NCI-H1436 treated with DMSO at 0.1 percent for 48 hours (cell line): ENCODE measurements around the gene ZNRD2.

Experiments
- DNase-seq: peaks from one replicate; lab custom pipeline; 2025; lab: John Stamatoyannopoulos, UW

ZNRD2 gene

DNA sequence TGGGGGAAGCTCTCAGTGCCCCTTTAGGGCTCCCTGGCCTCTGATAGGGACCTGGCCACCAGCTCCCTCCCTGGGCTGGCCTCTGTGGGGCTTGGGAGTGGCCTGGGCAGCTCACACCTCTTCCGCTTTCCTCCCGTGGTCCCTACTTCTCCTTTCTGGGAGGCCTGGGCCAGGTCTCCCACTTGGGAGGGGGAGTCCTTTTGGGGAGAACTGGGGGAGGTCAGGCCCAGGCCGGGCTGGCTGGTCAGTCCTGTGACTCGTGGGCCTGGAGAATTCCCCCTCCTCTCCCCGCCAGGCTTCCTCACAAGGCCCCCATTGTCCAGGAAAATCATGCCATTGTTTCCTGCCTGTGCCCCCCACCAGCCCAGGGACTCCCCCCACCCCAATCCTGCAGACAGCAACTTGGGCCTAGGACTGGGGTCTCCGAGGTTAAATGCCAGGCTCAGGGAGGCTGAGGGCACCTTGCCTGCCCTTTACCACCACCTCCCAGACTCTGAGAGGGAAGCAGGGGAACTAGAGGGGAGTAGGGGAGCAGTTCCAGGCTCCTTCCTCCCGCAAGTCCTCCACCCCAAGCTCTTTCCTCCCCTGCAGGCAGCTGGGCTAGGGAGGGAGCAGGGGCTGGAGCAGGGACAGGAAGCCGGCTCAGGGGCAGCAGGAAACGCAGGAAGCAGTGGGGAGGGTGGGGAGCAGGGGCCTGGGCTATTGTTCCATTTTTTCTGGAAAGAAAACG is 40.9 kb downstream of the ZNRD2 start:
- DNase-seq: no peak

DNA sequence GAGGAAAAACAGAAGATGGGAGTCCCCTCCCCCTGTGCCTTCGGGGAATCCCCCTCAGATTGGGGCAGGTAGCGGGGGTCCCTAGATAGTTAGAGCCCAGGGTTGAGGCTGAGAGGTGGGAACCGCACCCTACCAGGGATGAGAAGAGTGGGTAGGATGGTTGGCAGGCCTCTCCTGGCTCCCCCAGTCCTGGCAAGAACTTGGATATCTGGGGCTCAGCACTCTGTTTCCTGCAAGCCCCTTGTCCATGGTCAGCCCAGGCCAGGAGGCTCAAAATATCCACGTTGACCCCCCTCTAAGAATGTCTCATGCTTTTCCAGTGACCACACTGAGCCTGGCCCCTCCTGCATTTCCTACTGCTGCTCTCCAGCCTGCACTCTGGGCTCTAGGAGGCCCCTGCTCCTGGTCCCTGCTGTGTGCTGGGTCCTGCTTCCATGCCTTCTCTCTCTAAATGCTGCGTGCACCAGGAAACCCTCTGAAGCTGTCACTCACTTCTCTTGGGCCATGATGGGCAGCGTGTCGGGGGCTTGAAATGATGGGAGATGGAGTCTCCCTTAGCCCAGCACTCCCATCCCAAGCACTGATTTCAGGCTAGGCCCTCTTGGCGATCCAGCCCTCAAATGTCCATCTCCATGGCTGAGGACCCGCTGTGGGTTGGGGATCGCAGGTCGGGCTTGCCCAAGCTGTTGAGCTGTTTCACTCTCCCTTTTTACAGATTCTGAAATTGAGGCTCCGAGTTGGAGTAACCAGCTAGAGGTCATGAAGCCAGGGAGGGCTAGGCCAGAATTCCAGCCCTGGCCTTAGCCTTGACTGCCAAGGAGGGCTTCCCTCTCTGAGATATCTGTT is 41.7 kb downstream of the ZNRD2 start:
- no peak for DNase-seq

DNA sequence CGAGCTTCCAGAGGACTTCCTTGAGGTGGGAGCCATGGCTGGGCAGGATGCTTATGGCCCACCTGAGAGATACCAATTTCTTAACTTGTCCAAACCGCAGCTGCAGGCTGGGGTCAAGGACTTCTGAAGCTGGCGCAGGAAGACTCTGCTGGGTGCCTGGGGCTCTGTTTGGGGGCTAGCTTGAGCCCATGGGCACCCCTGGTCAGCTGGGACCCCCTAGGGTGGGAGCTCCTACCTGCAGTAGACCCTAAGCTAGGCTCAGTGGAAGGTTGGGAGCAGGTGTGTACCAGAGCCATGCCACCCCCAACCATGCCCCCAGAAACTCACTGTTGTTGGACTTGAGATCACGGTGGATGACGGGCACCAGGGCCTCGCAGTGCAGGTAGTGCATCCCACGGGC is 42.4 kb downstream of the ZNRD2 start:
- DNase-seq: no peak

DNA sequence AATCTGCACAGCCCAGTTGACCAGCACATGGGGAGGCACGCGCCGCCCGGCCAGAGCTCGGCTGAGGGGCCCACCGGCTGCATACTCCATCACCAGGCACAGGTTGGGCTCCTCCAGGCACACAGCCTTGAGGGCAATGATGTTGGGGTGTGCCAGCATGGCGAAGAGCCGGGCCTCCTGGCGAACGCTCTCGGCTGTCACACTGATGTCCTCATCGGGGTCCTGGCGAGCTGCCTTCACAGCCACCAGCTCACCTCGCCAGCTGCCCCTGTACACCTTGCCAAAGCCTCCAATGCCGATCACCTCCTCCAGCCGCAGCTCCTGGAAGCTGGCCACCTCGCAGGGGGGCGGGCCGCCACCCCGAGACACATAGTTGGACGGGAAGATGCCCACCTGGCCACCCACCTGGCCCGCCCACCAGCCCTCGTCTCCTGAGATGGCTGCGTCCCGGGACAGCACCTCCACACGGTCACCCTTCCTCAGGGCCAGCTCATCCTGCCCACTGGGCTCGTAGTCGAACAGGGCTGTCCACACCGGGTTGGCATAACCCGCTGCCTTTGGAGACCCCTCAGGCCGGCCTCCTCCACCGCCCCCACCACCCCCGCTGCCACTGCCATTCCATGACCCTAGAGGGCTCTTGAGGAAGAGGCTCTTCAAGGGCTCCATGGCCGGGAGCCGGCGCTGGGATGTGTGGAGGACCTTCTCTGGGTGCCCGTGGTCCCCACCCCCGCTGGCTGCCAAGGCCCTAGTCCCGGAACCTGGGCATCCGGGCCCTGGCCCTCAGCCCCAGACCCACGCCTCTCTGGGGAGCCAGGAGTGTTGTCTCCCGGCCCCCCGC is 43.0 kb downstream of the ZNRD2 start:
- no peak for DNase-seq

DNA sequence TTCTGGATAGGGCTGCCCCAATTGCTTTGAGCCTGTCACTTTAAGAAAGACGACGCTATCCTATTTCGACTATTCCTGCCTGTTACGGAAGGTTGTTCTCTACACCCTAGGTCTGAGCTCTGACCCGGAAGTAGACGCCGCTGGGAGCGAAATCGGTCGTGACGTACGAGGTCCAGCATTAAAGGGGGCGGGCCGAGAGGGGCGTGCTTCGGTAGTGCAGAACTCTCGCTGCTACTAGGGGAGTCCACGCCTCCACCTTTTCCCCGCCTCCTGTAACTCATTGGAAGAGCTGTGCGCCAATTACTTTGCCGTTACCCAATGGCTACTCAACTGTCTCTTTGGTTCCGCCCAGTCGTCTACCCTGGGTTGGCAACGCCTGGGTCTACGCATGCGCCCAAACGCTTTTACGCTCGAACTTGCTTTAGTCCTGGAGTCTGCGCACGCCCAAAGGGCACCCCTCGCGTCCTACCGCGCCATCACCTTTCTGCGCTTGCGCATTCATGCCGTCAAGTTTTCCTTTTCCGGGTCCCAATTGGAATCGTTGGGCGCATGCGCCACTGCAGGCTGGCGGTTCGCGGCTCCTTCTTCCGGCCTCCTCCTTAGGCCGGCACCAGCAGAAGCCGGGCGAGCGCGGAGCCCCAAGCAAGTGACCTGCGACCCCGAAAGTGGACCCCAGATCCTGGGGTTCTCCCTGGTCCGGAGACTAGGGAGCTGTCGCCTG is 45.1 kb downstream of the ZNRD2 start, which contains the start of gene PCNX3:
Gene PCNX3 (plus strand): TSS at position 548 of the 721 bp plus-strand sequence. CDS start 536 bp downstream, outside the sequence.
- DNase-seq: peak; percentile 99

DNA sequence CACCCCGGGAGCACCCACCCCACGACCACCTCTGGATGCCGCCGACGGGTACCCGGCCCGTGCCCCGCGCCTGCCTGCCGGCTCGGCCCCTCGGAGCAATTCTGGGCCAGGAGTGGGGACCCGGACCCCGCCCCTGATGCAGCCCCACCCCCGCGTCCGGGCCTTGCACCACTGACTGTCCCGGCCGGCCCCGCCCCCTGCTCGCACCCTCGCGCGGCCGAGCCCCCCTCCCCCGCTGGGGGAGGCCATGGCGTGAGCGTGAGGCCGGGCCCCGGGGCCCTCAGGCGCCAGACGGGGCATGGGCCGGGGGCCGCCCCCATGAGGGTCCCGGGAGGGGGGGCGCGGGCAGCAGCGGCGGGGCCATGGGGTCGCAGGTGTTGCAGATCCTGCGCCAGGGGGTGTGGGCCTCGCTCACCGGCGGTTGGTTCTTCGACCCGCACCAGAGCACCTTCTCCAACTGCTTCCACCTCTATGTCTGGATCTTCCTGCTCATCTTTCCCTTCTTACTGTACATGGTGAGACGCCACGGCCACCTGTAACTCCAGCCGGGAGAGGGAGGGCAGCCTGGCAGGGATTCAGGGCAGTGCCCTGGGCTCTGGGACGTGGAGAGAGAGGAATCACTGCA is 45.8 kb downstream of the ZNRD2 start:
- no peak for DNase-seq

DNA sequence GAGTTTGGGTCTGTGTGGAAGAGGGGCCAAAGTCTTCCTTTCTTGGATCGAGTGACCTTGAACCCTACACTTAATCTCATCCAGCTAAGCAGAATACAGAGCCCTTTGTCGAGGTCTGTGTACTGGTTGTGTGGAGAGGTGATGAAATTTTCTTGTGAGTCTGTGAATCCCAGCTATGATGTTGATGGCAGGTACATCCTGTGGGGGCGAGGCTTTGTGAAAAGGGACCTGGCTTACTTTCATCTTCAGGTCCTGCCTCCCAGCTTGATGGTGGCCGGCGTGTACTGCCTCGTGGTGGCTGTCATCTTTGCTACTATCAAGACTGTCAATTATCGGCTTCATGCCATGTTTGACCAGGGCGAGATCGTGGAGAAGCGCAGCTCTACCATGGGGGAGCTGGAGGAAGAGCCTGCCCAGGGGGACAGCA is 46.3 kb downstream of the ZNRD2 start:
- no peak for DNase-seq

DNA sequence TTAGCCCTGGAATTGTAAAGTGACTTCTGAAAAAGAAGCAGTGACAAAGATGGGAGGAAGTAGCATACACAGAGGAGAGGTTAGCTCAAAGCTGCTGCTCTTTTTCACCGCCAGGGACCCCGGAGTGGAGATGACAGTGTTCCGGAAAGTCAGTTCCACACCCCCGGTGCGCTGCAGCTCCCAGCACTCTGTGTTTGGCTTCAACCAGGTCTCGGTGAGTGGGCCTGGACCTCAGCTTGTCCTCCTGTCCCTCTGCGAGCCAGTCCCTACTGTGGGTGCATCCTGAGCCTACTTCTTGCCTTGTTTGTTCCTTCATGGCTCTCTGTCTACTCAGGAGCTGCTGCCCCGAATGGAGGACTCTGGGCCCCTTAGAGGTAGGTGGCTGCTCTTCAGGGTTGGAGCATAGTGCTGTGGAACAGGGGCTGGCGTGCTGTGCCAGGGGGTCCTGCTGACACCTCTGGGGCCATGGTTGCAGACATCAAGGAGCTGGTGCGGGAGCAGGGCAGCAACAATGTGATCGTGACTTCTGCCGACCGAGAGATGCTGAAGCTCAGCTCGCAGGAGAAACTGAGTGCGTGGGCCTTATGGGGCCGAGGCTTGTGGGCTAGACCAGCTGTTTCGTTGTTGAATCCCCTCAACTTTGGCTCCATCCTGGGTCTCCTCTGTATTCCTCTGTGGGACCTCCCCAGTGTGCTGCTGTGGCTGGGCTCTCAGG is 47.0 kb downstream of the ZNRD2 start:
- no peak for DNase-seq

DNA sequence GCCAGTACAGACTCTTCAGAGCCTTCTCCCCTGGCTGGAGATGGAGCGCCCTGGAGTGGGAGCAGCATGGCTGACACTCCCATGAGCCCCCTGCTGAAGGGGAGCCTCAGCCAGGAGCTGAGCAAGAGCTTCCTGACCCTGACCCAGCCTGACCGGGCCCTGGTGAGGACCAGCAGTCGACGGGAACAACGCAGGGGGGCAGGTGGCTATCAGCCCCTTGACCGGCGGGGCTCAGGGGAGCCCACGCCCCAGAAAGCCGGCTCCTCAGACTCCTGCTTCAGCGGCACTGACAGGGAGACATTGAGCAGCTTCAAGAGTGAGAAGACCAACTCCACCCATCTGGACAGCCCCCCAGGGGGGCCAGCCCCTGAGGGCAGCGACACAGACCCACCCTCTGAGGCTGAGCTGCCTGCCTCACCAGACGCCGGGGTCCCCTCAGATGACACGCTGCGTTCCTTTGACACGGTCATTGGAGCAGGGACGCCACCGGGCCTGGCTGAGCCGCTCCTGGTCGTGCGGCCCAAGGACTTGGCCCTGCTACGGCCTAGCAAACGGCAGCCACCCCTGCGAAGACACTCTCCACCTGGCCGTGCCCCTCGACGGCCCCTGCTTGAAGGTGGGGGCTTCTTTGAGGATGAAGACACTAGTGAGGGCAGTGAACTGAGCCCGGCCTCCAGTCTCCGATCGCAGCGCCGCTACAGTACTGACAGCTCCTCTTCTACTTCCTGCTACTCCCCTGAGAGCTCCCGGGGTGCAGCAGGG is 47.9 kb downstream of the ZNRD2 start:
- no peak for DNase-seq

DNA sequence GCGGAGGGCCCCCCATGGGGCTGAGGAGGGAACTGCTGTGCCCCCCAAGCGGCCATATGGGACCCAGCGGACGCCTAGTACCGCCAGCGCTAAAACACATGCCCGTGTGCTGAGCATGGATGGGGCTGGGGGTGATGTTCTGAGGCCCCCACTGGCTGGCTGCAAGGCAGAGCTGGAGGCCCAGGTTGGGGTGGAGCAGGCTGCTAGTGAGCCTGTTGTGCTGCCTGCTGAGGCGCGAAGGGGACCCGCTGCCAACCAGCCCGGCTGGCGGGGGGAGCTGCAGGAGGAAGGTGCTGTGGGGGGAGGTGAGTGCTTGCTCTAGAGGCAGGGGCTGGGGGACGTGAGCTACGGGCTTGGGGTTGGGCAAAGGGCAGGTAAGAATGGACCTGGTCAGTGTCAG is 48.5 kb downstream of the ZNRD2 start:
- DNase-seq: no peak

DNA sequence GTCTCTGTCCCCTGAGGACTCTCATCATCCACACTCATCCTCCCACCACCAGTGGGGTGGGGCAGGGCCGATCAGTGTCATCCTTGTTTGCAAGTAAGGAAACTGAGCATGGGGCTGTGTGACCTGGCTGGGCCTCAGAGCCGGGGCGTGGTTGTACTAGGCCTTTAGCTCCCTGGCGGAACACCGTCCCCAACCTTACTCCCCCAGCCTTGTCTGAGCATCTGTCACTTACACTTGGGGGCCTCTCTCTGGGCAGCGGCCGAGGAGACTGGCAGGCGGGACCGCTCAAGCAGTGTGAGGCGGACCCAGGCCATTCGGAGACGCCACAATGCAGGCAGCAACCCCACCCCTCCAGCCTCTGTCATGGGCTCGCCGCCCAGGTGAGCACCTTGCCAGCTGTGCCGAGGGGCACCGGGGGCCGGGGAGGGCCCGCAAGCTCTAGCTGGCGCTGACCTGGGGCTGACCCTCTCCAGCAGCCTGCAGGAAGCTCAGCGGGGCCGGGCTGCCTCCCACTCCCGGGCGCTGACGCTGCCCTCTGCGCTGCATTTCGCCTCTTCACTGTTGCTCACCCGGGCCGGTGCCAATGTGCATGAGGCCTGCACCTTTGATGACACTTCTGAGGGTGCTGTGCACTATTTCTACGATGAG is 49.1 kb downstream of the ZNRD2 start:
- DNase-seq: no peak

DNA sequence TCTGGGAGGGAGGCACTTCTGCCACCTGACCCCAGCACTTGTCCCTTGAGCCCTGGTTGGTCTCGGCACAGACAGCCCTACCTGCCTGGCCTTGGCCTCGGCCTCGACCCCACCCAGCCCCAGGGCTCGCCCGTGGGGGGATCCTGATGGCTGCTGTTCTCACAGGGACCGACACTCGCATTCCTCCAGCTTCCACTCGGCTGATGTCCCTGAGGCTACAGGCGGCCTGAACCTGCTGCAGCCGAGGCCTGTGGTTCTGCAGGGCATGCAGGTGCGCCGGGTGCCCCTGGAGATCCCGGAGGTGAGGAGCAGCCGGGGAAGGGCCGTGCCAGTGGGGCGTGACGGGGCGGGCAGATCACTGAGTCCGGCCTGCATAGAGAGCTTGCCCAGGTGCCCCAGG is 50.4 kb downstream of the ZNRD2 start:
- no peak for DNase-seq

DNA sequence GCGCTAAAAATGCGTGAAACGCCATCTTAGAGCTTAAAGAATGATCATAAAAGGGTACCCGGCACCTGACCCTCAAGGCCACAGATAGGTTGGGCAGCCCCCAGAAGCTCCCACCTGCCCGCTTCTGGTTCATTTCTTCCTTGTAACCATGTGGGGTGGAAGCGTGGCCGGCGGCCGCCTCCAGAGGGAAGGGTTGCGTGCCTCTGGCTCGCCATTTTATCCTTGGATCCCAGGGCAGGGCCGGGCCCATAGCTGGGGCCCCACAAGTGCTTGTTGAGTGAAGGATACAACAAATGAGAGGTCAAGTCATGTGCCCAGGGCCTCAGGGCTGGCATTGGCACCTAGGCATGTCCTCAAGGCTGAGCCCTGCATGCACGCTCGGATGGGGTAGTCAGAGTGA is 51.2 kb downstream of the ZNRD2 start:
- DNase-seq: no peak
